ENCODE data around the gene CEP85L.

CEP85L gene

DNA sequence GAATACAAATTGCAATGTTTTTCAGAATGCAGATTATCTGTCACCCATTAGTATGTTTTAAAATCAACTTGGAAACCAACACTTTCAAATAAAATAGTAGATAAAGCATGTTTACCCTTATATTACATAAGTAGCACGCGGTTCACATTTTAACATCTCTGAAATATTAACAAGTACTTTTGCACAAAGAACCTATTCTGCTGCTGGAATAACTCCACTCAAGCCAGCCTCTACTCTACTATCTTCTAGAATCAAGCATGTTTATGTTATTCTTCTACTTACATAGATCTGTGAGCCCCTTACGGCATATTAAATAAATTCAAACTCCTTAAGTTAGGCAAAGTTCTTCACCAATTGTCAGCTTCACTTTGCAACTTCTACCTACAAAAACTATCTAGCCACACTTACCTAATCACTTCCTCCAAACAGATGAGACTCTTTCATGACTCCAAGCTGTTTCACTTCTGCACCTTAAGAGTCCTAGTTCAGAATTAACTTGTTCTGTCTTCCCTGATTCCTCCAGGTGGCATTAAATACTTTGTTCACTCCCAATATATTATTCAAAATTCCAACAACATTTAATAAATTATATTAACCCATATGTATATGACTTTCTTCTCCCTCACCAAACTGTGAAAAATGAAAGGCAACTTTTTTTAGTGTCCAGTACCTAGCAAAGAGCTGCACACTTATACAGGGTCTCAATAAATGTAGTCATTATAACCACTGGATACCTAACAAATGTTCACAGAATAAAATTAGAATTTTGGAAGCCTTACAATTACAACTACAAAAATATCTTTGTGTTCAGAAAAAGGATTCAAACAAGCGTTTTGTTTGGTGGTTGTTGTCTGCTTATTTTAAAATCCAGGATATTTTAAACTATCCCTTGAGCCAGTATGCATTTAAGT lies 12.1 kb downstream of the CEP85L start:
- Histone ChIP-seq H3K4me3 (ENCODE audit: low read length) (no peak overlapping the region), H3K4me1 (ENCODE audit: control insufficient read depth, insufficient read depth, low read length) (peaks cover 8% of the 10 kb centered on the region), H3K36me3 (ENCODE audit: control insufficient read depth, insufficient read depth, low read length, severe bottlenecking) (no peaks in the 10 kb centered on the region), H3K9me3 (ENCODE audit: control insufficient read depth, low read length) (no peaks in the 10 kb centered on the region), H3K9ac (ENCODE audit: low read length) (no peak overlapping the region), H3K27me3 (replicated peaks; ENCODE audit: control insufficient read depth, insufficient read depth, low read length) (no peaks in the 10 kb centered on the region)
- no peak for DNase-seq (ENCODE audit: low read depth)

- H3K36me3 ChIP-seq (ENCODE audit: control insufficient read depth, insufficient read depth, low read length, severe bottlenecking): no peaks in the 10 kb centered on the region
- no peaks in the 10 kb centered on the region for H3K9me3 ChIP-seq (ENCODE audit: control insufficient read depth, low read length)
- no peak overlapping the region for H3K9ac ChIP-seq (ENCODE audit: low read length)
- no peaks in the 10 kb centered on the region for H3K27me3 ChIP-seq (replicated peaks; ENCODE audit: control insufficient read depth, insufficient read depth, low read length)
- no peak overlapping the region for H3K4me3 ChIP-seq (ENCODE audit: low read length)
- no peaks in the 10 kb centered on the region for H3K4me1 ChIP-seq (ENCODE audit: control insufficient read depth, insufficient read depth, low read length)
- no peak for DNase-seq (ENCODE audit: low read depth)
Observed at GRCh38 chr6:118638288-118638687, 13.1 kb downstream of the CEP85L start.

DNA sequence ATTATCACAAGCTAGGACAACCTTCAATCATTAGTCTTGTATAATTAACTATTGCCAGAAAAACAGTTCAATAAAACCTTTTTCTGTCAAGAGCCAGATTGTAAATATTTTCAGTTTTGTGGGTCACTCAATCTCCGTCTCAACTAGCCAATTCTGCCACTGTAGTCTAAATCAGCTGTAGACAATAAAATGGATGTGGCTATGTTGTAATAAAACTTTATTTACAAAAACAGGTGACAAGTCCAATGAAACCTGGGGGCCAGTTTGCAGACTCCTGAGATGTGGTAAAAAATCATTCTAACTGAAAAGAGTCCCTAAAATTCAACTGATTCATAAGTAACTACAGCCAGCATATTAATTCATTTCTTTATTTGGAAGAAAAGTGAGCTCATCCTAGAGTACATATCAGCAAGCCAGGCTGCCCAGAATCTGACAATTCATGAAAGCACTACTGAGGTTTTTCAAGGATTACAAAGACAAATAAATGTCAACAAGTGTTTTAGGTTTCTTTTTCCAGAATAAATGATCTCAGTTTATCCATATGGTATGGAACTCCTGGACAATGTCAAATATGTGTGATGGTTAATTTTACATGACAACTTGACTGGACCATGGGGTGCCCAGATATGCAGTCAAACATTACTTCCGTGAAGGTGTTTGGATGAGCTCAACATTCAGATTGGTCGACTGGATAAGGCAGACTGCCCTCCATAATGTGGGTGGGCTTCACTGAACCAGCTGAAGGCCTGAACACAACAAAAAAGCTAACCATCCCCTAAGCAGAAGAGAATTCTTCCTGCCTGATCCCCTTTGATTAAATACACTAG lies 15.3 kb downstream of the CEP85L start:
- Histone ChIP-seq H3K4me1 (ENCODE audit: control insufficient read depth, insufficient read depth, low read length) (no peaks in the 10 kb centered on the region), H3K27me3 (replicated peaks; ENCODE audit: control insufficient read depth, insufficient read depth, low read length) (no peaks in the 10 kb centered on the region), H3K9ac (ENCODE audit: low read length) (no peak overlapping the region), H3K36me3 (ENCODE audit: control insufficient read depth, insufficient read depth, low read length, severe bottlenecking) (no peaks in the 10 kb centered on the region), H3K9me3 (ENCODE audit: control insufficient read depth, low read length) (no peaks in the 10 kb centered on the region), H3K4me3 (ENCODE audit: low read length) (no peak overlapping the region)
- no peak for DNase-seq (ENCODE audit: low read depth)

DNA sequence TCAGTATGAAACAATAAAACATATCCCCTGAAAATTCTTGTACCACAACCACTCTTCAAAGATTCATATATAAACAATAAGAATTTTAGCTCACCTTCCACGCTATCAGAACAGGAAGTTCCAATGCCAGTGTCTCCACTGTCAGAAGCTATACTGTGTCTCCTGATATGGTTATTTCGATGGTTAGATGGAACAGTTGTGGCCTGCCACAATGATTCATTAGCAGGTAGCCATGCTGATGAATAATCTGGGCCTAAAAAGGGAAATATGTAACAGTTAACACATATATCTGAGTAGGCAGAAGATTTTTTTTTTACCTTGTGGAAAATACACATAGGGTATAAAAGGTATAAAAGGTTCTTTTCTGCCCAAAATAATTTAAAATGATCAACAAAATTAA lies 19.0 kb downstream of the CEP85L start:
- Histone ChIP-seq H3K27me3 (replicated peaks; ENCODE audit: control insufficient read depth, insufficient read depth, low read length) (no peaks in the 10 kb centered on the region), H3K4me3 (ENCODE audit: low read length) (no peak overlapping the region), H3K9ac (ENCODE audit: low read length) (no peak overlapping the region), H3K9me3 (ENCODE audit: control insufficient read depth, low read length) (no peaks in the 10 kb centered on the region), H3K4me1 (ENCODE audit: control insufficient read depth, insufficient read depth, low read length) (no peaks in the 10 kb centered on the region), H3K36me3 (ENCODE audit: control insufficient read depth, insufficient read depth, low read length, severe bottlenecking) (no peaks in the 10 kb centered on the region)
- DNase-seq (ENCODE audit: low read depth): no peak

DNA sequence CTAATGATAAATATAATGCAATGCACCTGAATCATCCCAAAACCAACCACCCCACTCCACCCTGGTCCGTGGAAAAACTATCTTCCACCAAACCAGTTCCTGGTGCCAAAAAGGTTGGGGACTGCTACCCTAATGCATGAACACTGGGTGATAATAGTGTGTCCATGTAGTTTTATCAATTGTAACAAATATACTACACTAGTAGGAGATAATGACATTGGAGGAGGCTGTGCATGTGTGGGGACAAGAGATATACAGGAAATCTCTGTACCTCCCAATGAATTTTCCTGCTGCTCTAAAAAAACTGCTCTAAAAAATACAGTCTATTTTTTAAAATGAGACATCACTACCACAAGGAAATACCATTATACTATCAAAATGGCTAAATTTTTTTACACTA lies 20.5 kb downstream of the CEP85L start:
- no peak for DNase-seq (ENCODE audit: low read depth)
- no peaks in the 10 kb centered on the region for H3K4me1 ChIP-seq (ENCODE audit: control insufficient read depth, insufficient read depth, low read length)
- H3K36me3 ChIP-seq (ENCODE audit: control insufficient read depth, insufficient read depth, low read length, severe bottlenecking): no peaks in the 10 kb centered on the region
- no peak overlapping the region for H3K4me3 ChIP-seq (ENCODE audit: low read length)
- no peaks in the 10 kb centered on the region for H3K9me3 ChIP-seq (ENCODE audit: control insufficient read depth, low read length)
- H3K27me3 ChIP-seq (replicated peaks; ENCODE audit: control insufficient read depth, insufficient read depth, low read length): no peaks in the 10 kb centered on the region
- no peak overlapping the region for H3K9ac ChIP-seq (ENCODE audit: low read length)

- DNase-seq (ENCODE audit: low read depth): no peak
- Histone ChIP-seq H3K9me3 (ENCODE audit: control insufficient read depth, low read length) (no peaks in the 10 kb centered on the region), H3K27me3 (replicated peaks; ENCODE audit: control insufficient read depth, insufficient read depth, low read length) (no peaks in the 10 kb centered on the region), H3K9ac (ENCODE audit: low read length) (no peak overlapping the region), H3K4me1 (ENCODE audit: control insufficient read depth, insufficient read depth, low read length) (no peaks in the 10 kb centered on the region), H3K36me3 (ENCODE audit: control insufficient read depth, insufficient read depth, low read length, severe bottlenecking) (no peaks in the 10 kb centered on the region), H3K4me3 (ENCODE audit: low read length) (no peak overlapping the region)
Observed at GRCh38 chr6:118630067-118630466, 21.3 kb downstream of the CEP85L start.

DNA sequence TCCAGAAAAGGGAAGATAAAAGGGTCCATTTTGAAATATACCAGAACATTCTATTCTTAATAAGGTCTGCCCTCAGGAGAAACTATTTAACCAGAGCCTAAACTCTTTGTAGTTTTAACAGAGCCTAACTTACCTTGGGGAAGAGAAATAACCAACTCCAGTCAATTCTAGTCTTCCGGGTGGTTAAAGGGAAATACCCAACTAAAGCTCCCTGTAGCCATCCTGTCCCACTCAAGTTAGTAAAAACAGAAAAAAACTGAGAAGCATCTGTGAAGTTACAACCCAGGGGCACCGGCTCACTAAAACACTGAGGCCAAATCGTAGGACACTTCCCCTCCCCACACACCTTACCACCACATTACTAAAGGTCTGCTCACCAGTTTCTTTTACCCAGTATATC lies 23.7 kb downstream of the CEP85L start:
- H3K27me3 ChIP-seq (replicated peaks; ENCODE audit: control insufficient read depth, insufficient read depth, low read length): no peaks in the 10 kb centered on the region
- H3K36me3 ChIP-seq (ENCODE audit: control insufficient read depth, insufficient read depth, low read length, severe bottlenecking): no peaks in the 10 kb centered on the region
- DNase-seq (ENCODE audit: low read depth): no peak
- no peak overlapping the region for H3K4me3 ChIP-seq (ENCODE audit: low read length)
- H3K4me1 ChIP-seq (ENCODE audit: control insufficient read depth, insufficient read depth, low read length): no peaks in the 10 kb centered on the region
- H3K9ac ChIP-seq (ENCODE audit: low read length): no peak overlapping the region
- H3K9me3 ChIP-seq (ENCODE audit: control insufficient read depth, low read length): no peaks in the 10 kb centered on the region

- Histone ChIP-seq H3K4me1 (ENCODE audit: control insufficient read depth, insufficient read depth, low read length) (no peaks in the 10 kb centered on the region), H3K9me3 (ENCODE audit: control insufficient read depth, low read length) (no peaks in the 10 kb centered on the region), H3K27me3 (replicated peaks; ENCODE audit: control insufficient read depth, insufficient read depth, low read length) (no peaks in the 10 kb centered on the region), H3K36me3 (ENCODE audit: control insufficient read depth, insufficient read depth, low read length, severe bottlenecking) (no peaks in the 10 kb centered on the region), H3K4me3 (ENCODE audit: low read length) (no peak overlapping the region), H3K9ac (ENCODE audit: low read length) (no peak overlapping the region)
- DNase-seq (ENCODE audit: low read depth): no peak
Observed at GRCh38 chr6:118625833-118626232, 25.6 kb downstream of the CEP85L start.

DNA sequence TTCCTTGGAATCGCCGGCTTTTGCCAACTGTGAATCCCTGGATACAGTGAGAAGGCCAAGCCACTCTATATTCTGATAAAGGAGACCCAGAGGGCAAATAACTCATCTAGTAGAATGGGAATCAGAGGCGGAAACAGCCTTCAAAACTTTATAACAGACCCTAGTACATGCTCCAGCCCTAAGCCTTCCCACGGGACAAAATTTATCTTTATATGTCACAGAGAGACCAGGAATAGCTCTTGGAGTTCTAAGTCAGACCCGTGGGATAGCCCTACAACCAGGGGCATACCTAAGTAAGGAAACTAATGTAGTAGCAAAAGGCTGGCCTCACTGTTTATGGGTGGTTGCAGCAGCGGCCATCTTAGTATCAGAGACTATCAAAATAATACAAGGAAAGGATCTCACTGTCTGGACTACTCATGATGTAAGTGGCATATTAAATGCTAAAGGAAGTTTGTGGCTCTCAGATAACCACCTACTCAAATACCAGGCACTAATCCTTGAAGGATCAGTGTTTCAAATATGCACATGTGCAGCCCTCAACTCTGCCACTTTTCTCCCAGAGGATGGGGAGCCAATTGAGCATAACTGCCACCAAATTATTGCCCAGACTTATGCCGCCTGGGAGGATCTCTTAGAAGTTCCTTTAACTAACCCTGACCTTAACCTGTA lies 29.5 kb downstream of the CEP85L start:
- no peak overlapping the region for H3K4me3 ChIP-seq (ENCODE audit: low read length)
- no peak for DNase-seq (ENCODE audit: low read depth)
- no peaks in the 10 kb centered on the region for H3K36me3 ChIP-seq (ENCODE audit: control insufficient read depth, insufficient read depth, low read length, severe bottlenecking)
- H3K9me3 ChIP-seq (ENCODE audit: control insufficient read depth, low read length): no peaks in the 10 kb centered on the region
- H3K4me1 ChIP-seq (ENCODE audit: control insufficient read depth, insufficient read depth, low read length): no peaks in the 10 kb centered on the region
- H3K9ac ChIP-seq (ENCODE audit: low read length): no peak overlapping the region
- no peaks in the 10 kb centered on the region for H3K27me3 ChIP-seq (replicated peaks; ENCODE audit: control insufficient read depth, insufficient read depth, low read length)

- no peak overlapping the region for H3K9ac ChIP-seq (ENCODE audit: low read length)
- H3K27me3 ChIP-seq (replicated peaks; ENCODE audit: control insufficient read depth, insufficient read depth, low read length): no peaks in the 10 kb centered on the region
- H3K4me3 ChIP-seq (ENCODE audit: low read length): no peak overlapping the region
- no peaks in the 10 kb centered on the region for H3K36me3 ChIP-seq (ENCODE audit: control insufficient read depth, insufficient read depth, low read length, severe bottlenecking)
- H3K4me1 ChIP-seq (ENCODE audit: control insufficient read depth, insufficient read depth, low read length): no peaks in the 10 kb centered on the region
- H3K9me3 ChIP-seq (ENCODE audit: control insufficient read depth, low read length): no peaks in the 10 kb centered on the region
- DNase-seq (ENCODE audit: low read depth): no peak
Observed at GRCh38 chr6:118620202-118620601, 31.2 kb downstream of the CEP85L start.
